Measurements from ENCODE around the gene NAT16. TPM values are rescaled to one million over a fixed set of nuclear protein-coding genes. Genes with fewer than 3 reads are reported as not detected.

The NAT16 gene
- total and polyA plus RNA-seq, 2 of the 13 experiments (the other 11 are each of a cell fraction or from before 2014, with no cell fraction given): 0.04 TPM; not detected in 1

GRCh38 chr7:101138213-101138870, 41.8 kb downstream of the NAT16 start (continued):
- TF ChIP-seq RNF219 (CRISPR knock-in tag; IDR thresholded peaks at IDR 0.05): no peak
- no peak for TF ChIP-seq FOXJ3 (CRISPR knock-in tag; IDR thresholded peaks at IDR 0.05; ENCODE audit: borderline replicate concordance)
- TF ChIP-seq ZNF296 (CRISPR knock-in tag; conservative IDR thresholded peaks at IDR 0.05): no peak
- no peak for TF ChIP-seq EED (CRISPR knock-in tag; IDR thresholded peaks at IDR 0.05)
- TF ChIP-seq HOMEZ (CRISPR knock-in tag; IDR thresholded peaks at IDR 0.05; ENCODE audit: low read depth): peak; percentile 17; the same call in 1 of the 2 replicates
- TF ChIP-seq ZSCAN5A (CRISPR knock-in tag; IDR thresholded peaks at IDR 0.05; ENCODE audit: borderline replicate concordance): no peak
- TF ChIP-seq XBP1 (CRISPR knock-in tag; IDR thresholded peaks at IDR 0.05): no peak
- peak; percentile 24; the same call in 1 of the 2 replicates for TF ChIP-seq ATF7 (IDR thresholded peaks at IDR 0.05)
- TF ChIP-seq ATF7 (CRISPR knock-in tag; IDR thresholded peaks at IDR 0.05): no peak
- no peak for TF ChIP-seq BCLAF1 (IDR thresholded peaks at IDR 0.05)
- TF ChIP-seq KAT7 (CRISPR knock-in tag; IDR thresholded peaks at IDR 0.05; ENCODE audit: borderline replicate concordance): no peak
- no peak for TF ChIP-seq HMGXB3 (CRISPR knock-in tag; IDR thresholded peaks at IDR 0.05; ENCODE audit: borderline replicate concordance)
- TF ChIP-seq ZSCAN12 (CRISPR knock-in tag; IDR thresholded peaks at IDR 0.05): no peak; the same call in 1 of the 2 replicates
- TF ChIP-seq ZFAT (CRISPR knock-in tag; conservative IDR thresholded peaks at IDR 0.05): no peak
- TF ChIP-seq NFE2L1 (CRISPR knock-in tag; IDR thresholded peaks at IDR 0.05; ENCODE audit: borderline replicate concordance): no peak
- TF ChIP-seq ZBTB21 (CRISPR knock-in tag; IDR thresholded peaks at IDR 0.05): no peak
- TF ChIP-seq ZNF274 (CRISPR knock-in tag; IDR thresholded peaks at IDR 0.05): 0 out of 2 replicates have a peak, but pooled peaks have one; percentile 33
